GM12878 (cell line): ENCODE data around the gene ADPGK. TPM values are rescaled to one million over a fixed set of nuclear protein-coding genes. Genes with fewer than 3 reads are reported as not detected.
"Not testable (repeated sequence)": the region's sequence is repeated elsewhere in the genome, so short reads cannot be mapped to it uniquely, and the experiment has no call there.

Source experiments
- ATAC-seq: fragments of 200-7000 bp; cut with Tn5 transposase; 3 replicates; pipeline ENCODE4 v1.9.1; 2020; ENCODE audit warnings: mild to moderate bottlenecking, moderate library complexity
- BruUV-seq: library from RNA; stranded (reverse); fragments of 400-500 nt; replicated peaks from 2 replicates; lab custom pipeline; 2021; lab: Mats Ljungman, UMichigan
- CTCF ChIA-PET: fragments of 300-600 bp; sonication (Branson Sonifier 250); formaldehyde crosslinking; extraction: SDS; loops from one replicate; lab custom pipeline; 2021; ENCODE audit warnings: inconsistent platforms; lab: Yijun Ruan, JAX
- POLR2A ChIA-PET: fragments of 350-600 bp; formaldehyde crosslinking; extraction: SDS; loops from one replicate; lab custom pipeline; 2021; ENCODE audit warnings: inconsistent platforms; lab: Charles Lee
- RAD21 ChIA-PET: fragments of 300-600 bp; sonication (Branson Sonifier 250); formaldehyde crosslinking; loops from one replicate; lab custom pipeline; 2023; ENCODE audit warnings: antibody characterized with exemption; ENCODE audit not compliant: unreplicated experiment; lab: Charles Lee
- SMC1A ChIA-PET: fragments of 300-600 bp; sonication (Branson Sonifier 250); formaldehyde crosslinking; loops from one replicate; lab custom pipeline; 2023; ENCODE audit not compliant: unreplicated experiment, uncharacterized antibody; lab: Charles Lee
- DNase-seq: peaks from one replicate; pipeline ENCODE4 v3.0.0-alpha.2; 2011; ENCODE audit warnings: low read depth, low spot score
- FAIRE-seq: peaks from 3 replicates; lab custom pipeline; 2011; peaks lifted over from hg19 to GRCh38; lab: Jason Lieb, UNC
- H2AFZ ChIP-seq: 2 replicates; pipeline ENCODE4 v1.6.0; 2011; ENCODE audit warnings: low read depth, low read length, control low read depth; ENCODE audit not compliant: control insufficient read depth
- H3K27ac ChIP-seq: 2 replicates; pipeline ENCODE4 v1.5.1; 2011; ENCODE audit warnings: control low read depth; ENCODE audit not compliant: control insufficient read depth, insufficient read depth
- H3K27me3 ChIP-seq, 2 experiments: replicated peaks in 1 of 2; 2 replicates each; pipeline versions ENCODE4 v1.6.0 to v1.6.1; 2011; ENCODE audit warnings: low read length in 1 of 2; ENCODE audit not compliant: control insufficient read depth in 2 of 2, insufficient read depth in 2 of 2
- H3K36me3 ChIP-seq, 2 experiments: 2 replicates each; pipeline ENCODE4 v1.5.1; 2011; ENCODE audit warnings: low read length in 1 of 2; ENCODE audit not compliant: control insufficient read depth in 2 of 2, insufficient read depth in 2 of 2
- H3K4me1 ChIP-seq: 2 replicates; pipeline ENCODE4 v1.6.1; 2011; ENCODE audit warnings: mild to moderate bottlenecking, low read length, moderate library complexity, mixed read lengths; ENCODE audit not compliant: control insufficient read depth, insufficient read depth
- H3K4me2 ChIP-seq: 2 replicates; pipeline ENCODE4 v1.6.0; 2011; ENCODE audit warnings: control low read depth; ENCODE audit not compliant: control insufficient read depth, insufficient read depth
- H3K4me3 ChIP-seq: fragments of 200-600 bp; sonication (generic); 2 replicates; pipeline ENCODE4 v1.5.1; 2016
- H3K79me2 ChIP-seq: 2 replicates; pipeline ENCODE4 v1.6.0; 2011; ENCODE audit warnings: low read length; ENCODE audit not compliant: control insufficient read depth, insufficient read depth
- H3K9ac ChIP-seq: 2 replicates; pipeline ENCODE4 v1.8.0; 2011; ENCODE audit warnings: low read length, control low read depth, mixed read lengths; ENCODE audit not compliant: control insufficient read depth, insufficient read depth
- H3K9me3 ChIP-seq: replicated peaks from 3 replicates; pipeline ENCODE4 v1.5.1; 2011; ENCODE audit warnings: mild to moderate bottlenecking, low read length; ENCODE audit not compliant: control insufficient read depth, insufficient read depth
- H4K20me1 ChIP-seq: 2 replicates; pipeline ENCODE4 v1.6.0; 2011; ENCODE audit not compliant: control insufficient read depth, insufficient read depth
- CREM ChIP-seq: IDR thresholded peaks from 2 replicates; pipeline ENCODE4 v1.6.1; 2014; ENCODE audit warnings: antibody characterized with exemption, low read depth
- CTCF ChIP-seq, 3 experiments: IDR thresholded peaks in 2 of 3; conservative IDR thresholded peaks in 1 of 3; 2 replicates each; pipeline ENCODE4 v1.5.1; 2011; ENCODE audit warnings: low read depth in 3 of 3, low read length in 3 of 3, mild to moderate bottlenecking in 3 of 3, control low read depth in 2 of 3, moderate library complexity in 2 of 3, inconsistent platforms in 1 of 3, mixed read lengths in 1 of 3; ENCODE audit not compliant: control insufficient read depth in 2 of 3, insufficient read depth in 1 of 3; ENCODE audit errors: extremely low read depth in 1 of 3
- FOS ChIP-seq: IDR thresholded peaks from 3 replicates; pipeline ENCODE4 v1.6.1; 2011; ENCODE audit warnings: borderline replicate concordance; ENCODE audit not compliant: insufficient read length; ENCODE audit errors: extremely low read depth
- FOXK2 ChIP-seq: fragments of 450-650 bp; IDR thresholded peaks from 2 replicates; pipeline ENCODE4 v1.6.1; 2017; ENCODE audit warnings: mild to moderate bottlenecking, moderate library complexity
- POU2F2 ChIP-seq: IDR thresholded peaks from 3 replicates; pipeline ENCODE4 v1.6.1; 2011; ENCODE audit warnings: low read depth, mild to moderate bottlenecking, low read length, borderline replicate concordance
- SMC3 ChIP-seq: IDR thresholded peaks from 2 replicates; pipeline ENCODE4 v1.6.1; 2011; ENCODE audit warnings: low read length, improper control_type of control experiment, borderline replicate concordance
- SPI1 ChIP-seq: IDR thresholded peaks from 2 replicates; pipeline ENCODE4 v1.6.1; 2011; ENCODE audit warnings: low read depth, mild to moderate bottlenecking, low read length, moderate library complexity, borderline replicate concordance; ENCODE audit not compliant: insufficient read depth
- ZNF24 ChIP-seq: fragments of 450-650 bp; IDR thresholded peaks from 2 replicates; pipeline ENCODE4 v1.6.1; 2017; ENCODE audit warnings: antibody characterized with exemption, mild to moderate bottlenecking
- WGBS: methylation state at CpG from one replicate; pipeline ENCODE4 v1.1.6; 2016; ENCODE audit warnings: low lambda C conversion rate; ENCODE audit not compliant: insufficient replicate concordance, insufficient coverage; ENCODE audit errors: missing lambda C conversion rate; 5-methylcytosine and 5-hydroxymethylcytosine counted together
- in situ Hi-C: fragments of 300-500 bp; cut with MboI; formaldehyde crosslinking; loops from 9 replicates; pipeline ENCODE4 v1.14.3; 2018; ENCODE audit warnings: mixed read lengths
- intact Hi-C: fragments of 100-400 bp; cut with micrococcal nuclease; formaldehyde crosslinking; loops from one replicate; pipeline ENCODE4 v1.14.2; 2022; ENCODE audit not compliant: unreplicated experiment
- polyA plus RNA-seq, 11 experiments: library from polyadenylated mRNA; depleted of rRNA in 4 of 11; unstranded in 6 of 11; stranded (reverse) in 5 of 11; fragments of >200 nt; fragmentation: Nextera tagmentation in 4 of 11; fragmentation: Illumina TruSeq in 1 of 11; extraction: Ambion mirVana in 4 of 11; extraction: Trizol in 1 of 11; gene quantifications; 1 replicate in 1 of 11; 2 replicates in 10 of 11; pipeline versions ENCODE4 v1.2.1 to v1.2.3, GENCODE V29; 2011 to 2016; ENCODE audit warnings: inconsistent platforms in 2 of 11, missing spikeins in 2 of 11, low read depth in 1 of 11
- total RNA-seq, 4 experiments: library from RNA; depleted of rRNA in 3 of 4; stranded (reverse); fragments of >200 nt in 3 of 4; fragmentation: Illumina TruSeq in 1 of 4; extraction: Trizol in 1 of 4; gene quantifications; 2 replicates each; pipeline versions ENCODE4 v1.2.1 to v1.2.3, GENCODE V29; 2013 to 2021

The ADPGK gene
- total and polyA plus RNA-seq, 10 of the 15 experiments (the other 5 are each of a cell fraction or from before 2014, with no cell fraction given) = 13.8 to 146 (median 56.7) TPM

GRCh38 chr15:72722071-72722696 lies 61.4 kb downstream of the ADPGK start (continued):
- TF ChIP-seq FOS = no peak
- TF ChIP-seq CREM = no peak
- TF ChIP-seq POU2F2 = 0 out of 3 replicates have a peak, but pooled peaks have one; percentile 21
- TF ChIP-seq CTCF (IDR thresholded peaks at IDR 0.05 in 2 of 3, conservative IDR thresholded peaks at IDR 0.05 in 1 of 3; ENCODE audit: control insufficient read depth in 2 of 3, extremely low read depth in 1 of 3, insufficient read depth in 1 of 3, low read depth in 3 of 3, low read length in 3 of 3) = peak; percentile 72 to 87 (median 82); a peak in 5 of 6 replicates
- no peak for TF ChIP-seq ZNF24
- TF ChIP-seq FOXK2 = no peak
- no peak for TF ChIP-seq SPI1
- TF ChIP-seq SMC3 = peak; percentile 85

GRCh38 chr15:72708551-72709303 lies 74.8 kb downstream of the ADPGK start:
- CTCF ChIA-PET = interaction anchor here (8.4 kb wide), 1 partner anchor 14 kb away, joined by 38 read pairs; no protein-coding TSS in a partner anchor

More at GRCh38 chr15:72708551-72709303, 74.8 kb downstream of the ADPGK start:
- H4K20me1 ChIP-seq, in situ Hi-C loops, H3K4me1 ChIP-seq, DNase-seq, H3K4me2 ChIP-seq, ATAC-seq, BruUV-seq, H2AFZ ChIP-seq, H3K4me3 ChIP-seq, FAIRE-seq, intact Hi-C loops, H3K79me2 ChIP-seq, H3K27me3 ChIP-seq, H3K27ac ChIP-seq, POLR2A ChIA-PET, RAD21 ChIA-PET, H3K9me3 ChIP-seq, H3K36me3 ChIP-seq, H3K9ac ChIP-seq: not testable (repeated sequence)
- WGBS = 97% methylated on average over 8 of the region's 8 CpGs
- SMC1A ChIA-PET = interaction anchor here (0.6 to 1.3 kb wide), 2 partner anchors 13 to 374 kb away, joined by 3 to 4 read pairs; no protein-coding TSS in a partner anchor
